VCaP (cell line): Measurements from ENCODE around the gene KLRF2.

ENCODE experiments used
- H3K27ac ChIP-seq: fragments of 450-650 bp; 2 replicates; pipeline ENCODE4 v1.5.1; 2017
- CTCF ChIP-seq: fragments of 450-650 bp; conservative IDR thresholded peaks from 2 replicates; pipeline ENCODE4 v1.5.1; 2017; ENCODE audit warnings: mild to moderate bottlenecking, moderate library complexity

KLRF2 gene

DNA sequence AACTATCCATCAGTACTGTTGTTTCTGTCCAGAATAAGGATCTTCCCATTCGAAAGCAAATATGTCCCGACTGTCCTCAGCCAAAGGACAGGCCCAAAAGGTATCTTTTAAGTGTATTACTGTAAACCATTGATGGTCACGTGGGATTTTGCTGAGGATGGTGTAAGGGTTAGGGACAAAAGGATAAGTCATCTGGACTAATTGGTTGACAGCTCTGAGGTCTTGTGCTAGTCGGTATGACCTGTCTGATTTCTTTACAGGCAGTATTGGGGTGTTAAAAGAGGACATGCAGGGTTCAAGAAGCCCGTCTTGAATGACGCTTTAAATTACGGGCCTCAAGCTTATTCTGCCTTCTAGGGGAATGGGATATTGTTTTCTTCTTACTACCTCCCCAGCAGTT lies 26.5 kb downstream of the KLRF2 start:
- TF ChIP-seq CTCF, result no peak
- no peak overlapping the region for H3K27ac ChIP-seq

- no peak overlapping the region for H3K27ac ChIP-seq
- no peak for TF ChIP-seq CTCF
Measured at GRCh38 chr12:9908350-9908749, 27.1 kb downstream of the KLRF2 start.

DNA sequence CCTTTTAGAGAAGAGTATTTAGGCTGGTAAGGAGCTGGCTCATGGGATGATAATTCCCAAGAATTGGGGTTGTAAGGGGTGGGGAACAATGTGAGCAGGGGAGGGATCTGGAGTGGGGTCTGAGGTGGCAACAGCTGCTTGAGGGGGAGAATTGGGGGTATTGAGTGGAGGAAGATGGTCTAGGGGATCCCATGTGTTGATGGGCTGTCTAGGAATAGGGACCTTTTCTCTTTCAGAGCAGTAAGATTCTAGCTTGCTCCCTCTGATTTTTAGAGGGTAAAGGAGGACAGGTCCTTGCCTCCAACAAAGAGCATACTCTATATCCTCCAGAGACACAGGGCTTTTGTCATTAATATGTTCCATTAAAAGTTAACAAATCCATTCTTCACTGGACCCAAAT lies 28.4 kb downstream of the KLRF2 start:
- H3K27ac ChIP-seq, result no peak overlapping the region
- no peak for TF ChIP-seq CTCF

- no peak for TF ChIP-seq CTCF
- no peak overlapping the region for H3K27ac ChIP-seq
Measured at GRCh38 chr12:9910716-9911421, 29.6 kb downstream of the KLRF2 start.

DNA sequence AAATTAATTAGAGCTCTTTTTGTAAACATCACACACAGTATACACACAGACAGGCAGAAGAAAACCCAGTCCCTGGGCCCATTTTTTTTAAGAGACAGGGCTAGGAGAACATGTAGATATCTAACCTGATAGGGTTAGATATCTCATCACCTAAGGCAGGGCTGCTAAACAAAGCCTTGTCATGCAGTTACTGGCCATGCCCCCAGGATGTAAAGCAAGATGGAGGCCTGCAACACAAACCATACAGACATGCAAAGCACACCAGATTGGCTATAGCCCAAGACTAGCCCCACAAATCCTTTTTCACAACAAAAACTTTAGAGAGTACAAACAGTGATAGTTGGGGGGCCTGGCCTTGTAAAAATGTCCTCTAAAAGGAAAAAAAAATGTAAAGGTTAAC lies 30.4 kb downstream of the KLRF2 start:
- TF ChIP-seq CTCF, result no peak
- no peak overlapping the region for H3K27ac ChIP-seq

DNA sequence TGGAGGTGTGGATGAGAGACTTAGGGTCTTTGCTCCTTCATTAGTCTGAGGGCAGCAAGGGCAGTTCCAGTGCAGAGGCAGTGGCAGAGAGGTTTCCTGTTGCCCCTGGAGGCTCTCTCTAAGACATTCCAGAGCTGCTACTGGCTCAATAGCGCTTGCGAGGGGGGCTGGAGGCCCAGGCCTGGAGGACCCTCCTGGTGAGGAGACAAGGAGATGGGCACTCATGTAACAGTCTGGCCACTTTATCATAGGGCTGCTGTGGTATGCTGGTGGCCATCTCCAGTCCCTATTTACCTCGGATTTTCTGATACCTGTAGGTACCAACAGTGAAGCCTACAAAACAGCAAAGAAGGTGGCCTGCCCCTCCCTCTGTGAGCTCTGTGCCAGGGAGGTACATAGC lies 38.2 kb downstream of the KLRF2 start:
- TF ChIP-seq CTCF, result no peak
- no peak overlapping the region for H3K27ac ChIP-seq

DNA sequence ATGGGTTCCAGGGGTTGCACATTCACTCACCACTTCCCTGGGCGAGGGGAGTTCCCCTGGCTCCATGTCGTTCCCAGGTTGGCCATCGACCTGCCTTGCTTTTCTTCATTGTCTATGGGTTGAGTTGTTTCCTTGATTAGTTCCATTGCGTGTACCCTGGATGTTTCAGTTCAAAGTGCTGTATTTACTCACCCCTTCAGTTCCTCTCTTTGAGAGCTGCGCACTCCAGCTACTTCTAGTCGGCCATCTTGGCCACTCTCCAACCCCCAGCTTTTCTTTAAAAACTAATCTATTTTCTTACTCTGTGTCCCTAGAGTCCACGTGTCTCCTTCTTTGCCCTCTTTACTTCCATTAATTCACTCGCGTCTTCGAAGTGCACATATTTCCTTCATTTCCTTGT lies 39.2 kb downstream of the KLRF2 start:
- H3K27ac ChIP-seq, result no peak overlapping the region
- TF ChIP-seq CTCF, result no peak
